GM19324 (cell line): ENCODE measurements around the gene RAF1.

Source experiments
- ATAC-seq: cut with Tn5 transposase; IDR thresholded peaks from one replicate; pipeline ENCODE4 v1.9.1; 2021; ENCODE audit warnings: mild to moderate bottlenecking, moderate library complexity; ENCODE audit not compliant: unreplicated experiment, low FRiP score

Gene RAF1

GRCh38 chr3:12601072-12601471 is 62.8 kb downstream of the RAF1 start:
- no peak for ATAC-seq

- no peak for ATAC-seq
These were observed 65.0 kb downstream of the RAF1 start for GRCh38 chr3:12598890-12599289.

- no peak for ATAC-seq
These were observed 70.4 kb downstream of the RAF1 start for GRCh38 chr3:12593473-12593872.

DNA sequence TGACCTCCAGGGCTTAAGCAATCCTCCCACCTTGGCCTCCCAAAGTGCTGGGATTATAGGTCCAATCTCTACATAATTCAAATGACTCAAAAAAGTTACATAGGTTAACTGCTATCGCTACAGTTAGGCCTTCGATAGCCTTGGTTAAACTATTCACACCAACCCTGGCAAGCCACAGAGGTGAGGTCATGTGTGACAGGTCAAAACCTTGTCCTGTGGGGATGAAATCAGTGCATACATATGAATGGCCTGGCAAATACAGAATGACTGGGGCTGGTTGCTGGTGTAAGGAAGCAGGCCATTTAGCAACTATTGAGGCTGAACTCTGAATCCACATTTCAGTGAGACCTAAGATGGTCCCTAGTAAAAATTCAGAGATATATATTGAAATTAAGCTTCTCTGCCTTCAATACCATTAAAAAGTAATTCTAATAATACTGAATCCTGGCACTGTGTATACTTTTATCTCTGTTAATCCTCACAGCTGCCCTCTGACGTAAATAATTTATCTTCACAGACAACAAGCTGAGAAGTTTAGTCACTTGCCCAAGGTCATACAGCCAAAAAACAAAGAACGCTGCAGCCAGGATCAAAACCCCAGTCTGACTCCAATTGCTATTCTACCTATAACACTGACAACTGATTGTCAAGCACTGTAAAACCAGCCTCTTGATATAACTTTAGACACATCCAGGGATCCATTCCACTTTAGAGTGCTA is 71.8 kb downstream of the RAF1 start:
- no peak for ATAC-seq

DNA sequence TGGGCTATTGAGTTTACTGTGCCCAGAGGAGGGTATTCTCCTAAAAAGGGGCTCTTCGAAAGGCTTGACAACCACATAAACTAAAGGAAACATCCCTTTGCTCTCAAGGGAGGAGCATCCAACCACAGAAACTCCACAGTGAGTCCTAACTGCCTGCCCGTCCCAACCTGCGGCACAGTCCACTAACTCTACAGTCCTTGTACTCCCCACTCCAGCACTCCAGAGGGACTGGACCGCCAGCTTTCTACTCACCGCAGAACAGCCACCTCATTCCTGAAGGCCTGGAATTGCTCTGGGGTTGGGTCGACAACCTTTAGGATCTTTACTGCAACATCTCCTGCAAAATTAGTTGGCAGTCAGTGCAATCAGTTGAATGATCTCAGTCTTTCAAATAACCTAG is 72.5 kb downstream of the RAF1 start:
- ATAC-seq: no peak

DNA sequence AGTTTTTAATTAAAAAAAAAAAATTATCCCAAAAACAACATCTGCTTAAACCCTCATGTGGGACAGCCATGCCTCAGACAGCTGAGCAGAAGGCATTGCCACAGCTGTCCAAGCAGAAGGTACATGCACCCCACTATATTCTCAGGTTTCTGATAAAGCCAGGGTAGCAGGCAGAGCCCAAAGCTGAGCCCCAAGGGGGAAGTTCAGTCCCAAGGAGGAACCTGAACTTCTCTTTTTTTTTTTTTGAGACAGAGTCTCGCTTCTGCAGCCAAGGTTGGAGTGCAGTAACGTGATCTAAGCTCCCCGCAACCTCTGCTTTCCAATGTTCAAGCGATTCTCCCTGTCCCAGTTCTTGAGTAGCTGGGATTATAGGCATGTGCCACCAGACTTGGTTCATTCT is 73.8 kb downstream of the RAF1 start:
- no peak for ATAC-seq

DNA sequence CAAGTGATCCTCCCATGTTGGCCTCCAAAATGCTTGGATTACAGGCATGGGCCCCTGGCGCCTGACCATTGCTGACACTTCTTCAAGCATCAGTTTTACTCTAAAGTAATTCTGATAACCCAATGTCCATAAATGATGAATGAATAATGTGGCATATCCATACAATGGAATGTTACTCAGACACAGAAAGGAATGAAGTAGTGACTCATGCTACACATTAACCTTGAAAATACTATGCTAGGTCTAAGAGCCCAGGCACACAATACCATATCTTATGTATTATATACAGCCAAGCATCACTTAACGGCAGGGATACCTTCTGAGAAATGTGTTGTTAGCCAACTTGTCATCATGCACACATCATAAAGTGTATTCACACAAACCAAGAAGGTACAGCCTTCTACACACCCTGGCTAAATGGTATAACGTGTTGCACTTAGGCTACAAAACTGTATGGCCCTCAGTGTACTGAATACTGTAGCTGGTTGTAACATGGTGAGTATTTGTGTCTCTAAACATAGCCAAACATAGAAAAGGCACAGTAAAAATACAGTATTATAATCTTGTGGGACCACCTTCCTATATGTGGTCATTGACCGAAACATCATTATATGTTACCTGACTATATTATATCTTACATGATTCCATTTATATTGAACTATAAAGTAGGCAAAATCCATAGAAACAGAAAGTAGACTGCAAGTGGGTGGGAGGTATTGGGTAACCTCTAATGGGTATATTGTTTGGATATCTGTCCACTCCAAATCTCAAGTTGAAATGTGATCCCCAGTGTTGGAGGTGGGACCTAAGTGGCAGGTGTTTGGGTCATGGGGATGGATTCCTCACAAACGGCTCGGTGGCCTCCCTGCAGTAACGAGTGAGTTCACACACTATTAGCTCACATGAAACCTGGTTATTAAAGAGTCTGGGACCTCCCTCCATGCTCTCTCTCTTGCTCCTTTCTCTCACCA is 75.6 kb downstream of the RAF1 start:
- no peak for ATAC-seq

DNA sequence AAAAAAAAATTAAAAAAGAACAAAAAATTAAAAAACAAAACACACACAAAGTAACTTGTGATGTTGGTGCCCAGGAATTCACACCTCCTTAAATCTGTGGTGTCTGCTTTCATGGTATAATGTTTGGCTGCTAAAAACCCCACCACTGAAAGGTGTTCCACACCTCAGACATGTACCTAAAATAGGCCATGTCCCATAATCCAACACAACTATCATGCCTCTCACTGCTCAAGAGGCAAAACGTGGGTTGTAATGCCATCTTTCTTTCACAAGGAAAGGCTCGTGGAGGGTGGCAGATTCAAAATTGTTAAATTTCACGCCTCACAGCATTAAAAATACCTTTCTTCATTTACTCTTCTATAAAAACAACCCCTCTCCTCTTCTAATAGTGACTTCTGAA is 77.5 kb downstream of the RAF1 start:
- ATAC-seq: no peak

GRCh38 chr3:12585970-12586369 is 77.9 kb downstream of the RAF1 start:
- no peak for ATAC-seq

GRCh38 chr3:12585181-12585580 is 78.7 kb downstream of the RAF1 start:
- ATAC-seq: no peak

GRCh38 chr3:12584083-12584482 is 79.8 kb downstream of the RAF1 start:
- no peak for ATAC-seq

GRCh38 chr3:12583280-12583679 is 80.6 kb downstream of the RAF1 start:
- no peak for ATAC-seq

- ATAC-seq: no peak
These were observed 81.2 kb downstream of the RAF1 start for GRCh38 chr3:12582730-12583129.

GRCh38 chr3:12579905-12580304 is 84.0 kb downstream of the RAF1 start:
- no peak for ATAC-seq

- ATAC-seq: no peak
These were observed 84.5 kb downstream of the RAF1 start for GRCh38 chr3:12579456-12579855.

GRCh38 chr3:12578742-12579141 is 85.2 kb downstream of the RAF1 start:
- no peak for ATAC-seq

DNA sequence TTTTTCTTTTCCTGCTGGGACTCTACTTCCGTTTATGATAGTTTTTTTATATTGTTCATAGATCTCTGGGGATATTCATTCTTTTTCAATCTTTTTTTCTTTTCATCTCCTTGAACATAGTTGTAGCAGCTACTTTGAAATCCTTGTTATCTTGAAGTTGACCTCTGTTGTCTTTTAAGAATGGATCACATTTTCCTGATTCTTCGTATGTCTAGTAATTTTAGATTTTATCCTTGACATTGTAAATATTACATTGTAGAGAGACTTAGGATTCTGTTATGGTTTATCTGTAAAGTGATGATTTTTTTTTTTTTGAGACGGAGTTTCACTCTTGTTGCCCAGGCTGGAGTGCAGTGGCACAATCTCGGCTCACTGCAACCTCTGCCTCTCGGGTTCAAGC is 86.5 kb downstream of the RAF1 start:
- ATAC-seq: no peak

DNA sequence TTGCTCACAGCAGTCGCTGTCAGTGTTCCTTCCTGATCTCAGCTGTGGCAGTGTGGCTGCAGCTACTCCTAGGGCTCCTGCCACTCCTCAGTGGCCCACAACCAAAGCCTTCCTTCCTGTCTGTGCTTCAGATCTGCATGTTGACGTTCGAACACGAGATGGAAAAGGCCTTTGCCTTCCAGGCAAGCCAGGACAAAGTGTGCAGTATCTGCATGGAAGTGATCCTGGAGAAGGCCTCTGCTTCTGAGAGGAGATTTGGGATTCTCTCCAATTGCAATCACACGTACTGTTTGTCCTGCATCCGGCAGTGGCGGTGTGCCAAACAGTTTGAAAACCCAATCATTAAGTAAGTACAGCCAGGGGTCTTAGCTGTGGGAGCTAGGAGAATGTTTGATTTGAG is 89.3 kb downstream of the RAF1 start:
- no peak for ATAC-seq

DNA sequence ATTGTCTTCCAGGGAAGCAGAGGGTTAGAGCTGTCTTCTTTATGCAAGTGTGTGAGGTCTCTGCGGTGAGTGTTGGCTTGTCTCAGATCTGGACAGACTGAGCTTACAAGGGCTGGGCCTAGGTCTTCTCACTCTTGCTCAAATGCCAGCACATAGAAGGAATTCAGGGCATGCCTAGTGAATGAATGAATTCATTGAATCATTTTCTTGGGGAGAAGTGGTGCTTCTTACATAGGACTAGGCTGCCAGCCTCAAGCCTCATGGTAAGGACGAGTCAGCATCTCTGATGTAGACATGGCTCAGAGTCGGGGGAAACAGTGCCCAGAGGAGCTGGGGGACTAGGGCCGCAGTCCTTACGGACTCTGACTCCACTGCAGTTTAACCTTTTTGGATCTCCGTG is 89.8 kb downstream of the RAF1 start:
- no peak for ATAC-seq

GRCh38 chr3:12571986-12572385 is 91.9 kb downstream of the RAF1 start:
- no peak for ATAC-seq

- ATAC-seq: no peak
These were observed 94.1 kb downstream of the RAF1 start for GRCh38 chr3:12569836-12570235.

- no peak for ATAC-seq
These were observed 95.2 kb downstream of the RAF1 start for GRCh38 chr3:12568747-12569146.
